Stimulated activated CD8-positive, alpha-beta memory T cell treated with anti-CD3 and anti-CD28 coated beads, Interleukin-4, amount 100 ng/mL, for 4 hours (primary cell): ENCODE measurements around the gene HMG20B.
"Not testable (repeated sequence)": the region's sequence is repeated elsewhere in the genome, so short reads cannot be mapped to it uniquely, and the experiment has no call there.

Source experiments
- DNase-seq, 2 donors: peaks; one replicate each; pipeline ENCODE4 v3.0.0-alpha.2; 2020; ENCODE audit warnings: low read depth in 2 of 2, low spot score in 1 of 2

HMG20B gene

GRCh38 chr19:3572855-3573161 is at the start of gene HMG20B:
Gene HMG20B, plus strand, starts transcription at chr19:3572944. Its CDS starts 366 bp downstream, at chr19:3573310.
- no peak for DNase-seq

DNA sequence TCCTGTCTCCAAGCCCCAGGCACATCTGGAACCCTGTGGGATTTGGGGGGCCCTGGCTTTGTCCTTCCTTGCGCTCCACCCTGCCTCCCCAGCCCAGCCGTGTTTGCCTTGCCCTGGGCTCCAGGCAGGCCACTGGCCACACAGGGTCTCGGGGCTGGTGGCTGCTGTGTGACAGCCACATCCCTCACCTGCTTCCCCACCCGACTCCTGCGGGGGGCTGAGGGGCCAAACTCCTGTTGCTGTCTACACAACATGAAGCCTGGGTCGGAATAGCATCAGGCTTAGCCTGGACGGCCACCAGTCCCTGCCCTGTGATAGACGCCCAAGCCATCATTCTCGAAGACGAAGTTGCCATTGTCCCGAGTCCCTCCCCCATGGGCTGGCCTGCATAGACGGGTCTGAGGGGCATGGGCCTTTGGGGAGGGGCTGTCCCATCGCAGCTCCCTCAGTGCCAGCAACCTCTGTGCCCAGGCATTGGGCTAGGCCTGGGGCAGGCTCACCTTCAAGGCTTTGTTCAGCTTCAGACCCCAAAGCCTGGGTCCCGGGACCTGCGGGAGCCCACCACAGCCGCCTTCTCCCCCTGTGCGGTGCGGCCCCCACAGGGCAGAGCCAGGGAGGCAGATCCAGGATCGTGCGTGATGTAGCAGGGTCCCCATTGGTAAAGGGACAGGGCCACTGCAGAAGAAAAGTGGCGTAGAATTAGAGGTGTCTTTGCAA is 49.2 kb upstream of the HMG20B start:
- DNase-seq = no peak

DNA sequence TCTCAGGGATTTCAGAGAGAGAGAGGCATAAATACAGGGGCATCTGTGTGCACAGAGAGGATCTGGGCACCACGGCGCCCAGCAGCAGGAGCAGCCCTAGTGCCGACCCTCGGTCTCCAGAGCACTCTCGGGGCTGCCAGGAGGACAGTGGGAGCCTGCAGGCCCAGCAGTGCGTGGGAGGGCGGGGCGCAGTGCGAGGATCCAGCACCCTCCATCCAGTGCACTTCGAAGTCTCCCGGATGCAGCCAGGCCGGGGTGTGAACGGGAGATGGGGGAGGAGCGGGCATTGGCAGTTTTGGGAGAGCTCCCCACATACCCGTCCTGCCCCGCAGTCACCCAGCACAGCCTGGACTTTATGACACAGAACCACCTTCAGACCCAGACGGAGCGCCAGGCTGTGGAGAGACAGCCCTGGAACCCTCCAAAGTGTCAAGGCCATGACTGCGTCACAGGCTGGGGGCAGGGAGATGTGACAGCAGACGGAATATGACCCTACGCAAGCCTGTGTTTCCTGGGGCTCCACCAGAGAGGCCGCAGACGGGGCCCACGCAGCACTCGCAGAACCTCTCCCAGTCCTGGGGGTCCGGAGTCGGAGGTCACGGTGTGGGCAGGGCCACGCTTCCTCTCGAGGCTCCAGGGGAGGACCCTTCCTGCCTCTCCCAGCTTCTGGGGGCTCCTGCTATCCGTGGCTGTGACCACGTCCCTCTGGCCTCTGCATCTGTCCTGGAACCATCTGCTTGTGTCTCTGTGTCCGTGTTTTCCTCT is 48.5 kb upstream of the HMG20B start:
- no peak for DNase-seq

DNA sequence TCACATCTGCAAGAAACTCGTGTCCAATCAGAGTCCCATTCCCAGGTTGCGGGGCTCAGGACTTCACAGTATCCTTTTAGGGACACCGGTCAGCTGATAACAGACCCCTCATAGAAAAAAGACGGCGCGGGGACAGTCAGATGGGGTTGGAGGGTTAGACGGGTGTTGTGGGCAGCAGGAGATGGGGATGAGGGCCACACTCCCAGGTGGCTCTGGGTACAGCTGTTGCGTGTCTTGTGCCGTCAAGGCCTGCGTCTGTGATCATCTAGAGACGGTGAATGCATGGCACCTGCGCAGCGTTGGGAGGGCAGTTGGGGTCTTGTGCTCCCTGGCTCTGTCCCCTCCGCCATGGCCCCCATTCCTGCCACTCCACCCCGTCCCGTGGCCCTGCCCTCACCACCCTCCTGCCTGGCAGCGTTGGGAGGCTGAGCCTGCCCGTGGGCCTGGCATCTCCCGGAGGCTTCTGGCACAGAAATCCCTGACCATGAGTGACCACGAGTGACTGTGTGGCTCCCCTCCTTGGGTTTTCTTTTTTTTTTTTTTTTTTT is 47.8 kb upstream of the HMG20B start:
- no peak for DNase-seq

GRCh38 chr19:3526507-3527237 is 46.1 kb upstream of the HMG20B start:
- no peak for DNase-seq

DNA sequence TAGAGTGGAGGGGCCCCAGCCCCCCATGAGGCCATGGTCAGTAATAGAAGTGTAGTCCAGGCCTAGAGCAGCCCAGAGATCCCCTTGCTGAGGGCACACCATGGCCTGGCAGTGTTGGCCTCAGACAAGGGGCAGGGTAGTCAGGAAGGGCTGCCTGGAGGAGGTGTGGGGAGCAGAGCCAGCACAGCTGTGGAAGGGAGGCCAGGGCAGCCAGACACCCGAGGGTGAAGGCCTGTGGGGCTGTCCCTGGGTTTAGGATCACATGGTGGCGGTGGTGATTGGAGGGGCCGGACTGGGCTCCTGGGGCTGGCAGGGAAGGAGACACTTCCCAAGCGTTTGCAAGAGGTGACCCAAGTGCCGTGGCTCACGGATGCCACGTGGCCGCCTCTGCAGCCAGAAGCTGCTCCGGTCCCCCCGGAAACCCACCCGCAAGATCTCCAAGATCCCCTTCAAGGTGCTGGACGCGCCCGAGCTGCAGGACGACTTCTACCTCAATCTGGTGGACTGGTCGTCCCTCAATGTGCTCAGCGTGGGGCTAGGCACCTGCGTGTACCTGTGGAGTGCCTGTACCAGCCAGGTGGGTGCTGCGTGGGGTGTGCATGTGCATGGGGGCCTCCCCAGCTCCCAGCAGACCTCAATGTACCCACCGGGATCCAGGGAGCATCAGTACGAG is 45.4 kb upstream of the HMG20B start:
- no peak for DNase-seq

DNA sequence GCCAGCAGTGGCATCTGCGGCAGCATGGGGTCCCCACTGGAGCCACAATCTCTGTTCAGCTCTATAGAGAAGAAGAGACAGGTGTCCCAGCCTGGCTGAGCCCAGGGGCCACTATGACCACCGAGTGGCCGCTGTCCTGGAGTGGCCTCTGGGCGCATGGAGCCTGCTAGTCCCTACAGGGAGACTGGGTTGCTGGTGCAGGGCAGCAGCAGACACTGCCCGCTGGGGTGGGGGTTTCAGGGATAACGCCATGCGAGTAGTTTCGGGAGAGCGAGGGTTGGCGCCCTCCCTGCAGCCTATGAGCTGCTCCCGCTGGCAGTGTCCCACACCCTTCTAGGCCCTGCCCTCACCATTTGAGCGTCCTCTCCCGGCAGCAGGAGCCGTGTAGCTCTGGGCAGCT is 44.7 kb upstream of the HMG20B start:
- DNase-seq = no peak

GRCh38 chr19:3528539-3529211 is 44.1 kb upstream of the HMG20B start:
- DNase-seq = no peak

GRCh38 chr19:3529299-3529698 is 43.4 kb upstream of the HMG20B start:
- not testable (repeated sequence) for DNase-seq

DNA sequence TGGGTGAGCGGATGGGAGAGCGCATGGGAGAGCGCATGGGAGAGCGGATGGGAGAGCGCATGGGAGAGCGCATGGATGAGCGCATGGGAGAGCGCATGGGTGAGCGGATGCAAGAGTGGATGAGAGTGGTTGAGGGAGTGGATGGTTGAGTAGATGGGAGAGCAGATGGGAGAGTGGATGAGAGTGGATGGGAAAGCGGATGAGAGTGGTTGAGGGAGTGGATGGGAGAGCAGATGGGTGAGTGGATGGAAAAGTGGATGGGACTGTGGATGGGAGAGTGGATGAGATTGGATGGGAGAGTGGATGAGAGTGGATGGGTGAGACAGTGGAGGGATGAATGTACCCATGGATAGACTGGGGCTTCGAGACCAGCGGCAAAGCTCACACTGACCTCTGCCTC is 42.4 kb upstream of the HMG20B start:
- DNase-seq = no peak

DNA sequence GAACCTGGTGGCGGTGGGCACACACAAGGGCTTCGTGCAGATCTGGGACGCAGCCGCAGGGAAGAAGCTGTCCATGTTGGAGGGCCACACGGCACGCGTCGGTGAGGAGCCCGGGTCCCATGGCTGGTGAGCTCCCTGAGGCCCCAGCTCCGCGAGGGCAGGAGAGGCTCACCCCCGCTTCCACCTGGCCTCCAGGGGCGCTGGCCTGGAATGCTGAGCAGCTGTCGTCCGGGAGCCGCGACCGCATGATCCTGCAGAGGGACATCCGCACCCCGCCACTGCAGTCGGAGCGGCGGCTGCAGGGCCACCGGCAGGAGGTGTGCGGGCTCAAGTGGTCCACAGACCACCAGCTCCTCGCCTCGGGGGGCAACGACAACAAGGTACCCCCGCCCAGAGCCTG is 41.0 kb upstream of the HMG20B start:
- no peak for DNase-seq

GRCh38 chr19:3532154-3532786 is 40.5 kb upstream of the HMG20B start:
- no peak for DNase-seq

DNA sequence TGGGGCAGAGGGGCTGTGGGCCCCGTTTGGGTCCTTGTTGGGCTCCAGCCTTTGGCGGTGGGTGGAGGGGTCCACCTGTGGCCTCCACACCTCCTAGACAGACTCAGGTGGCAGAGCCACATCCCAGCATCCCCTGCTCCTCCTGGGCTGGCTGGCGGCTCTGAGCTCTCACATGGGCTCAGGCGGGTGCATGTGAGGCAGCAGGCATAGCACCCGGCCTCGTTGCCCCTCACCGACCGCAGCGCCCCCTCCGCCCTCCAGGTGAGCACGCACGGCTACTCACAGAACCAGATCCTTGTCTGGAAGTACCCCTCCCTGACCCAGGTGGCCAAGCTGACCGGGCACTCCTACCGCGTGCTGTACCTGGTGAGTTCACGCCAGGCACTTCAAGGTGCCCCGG is 39.7 kb upstream of the HMG20B start:
- DNase-seq = no peak

DNA sequence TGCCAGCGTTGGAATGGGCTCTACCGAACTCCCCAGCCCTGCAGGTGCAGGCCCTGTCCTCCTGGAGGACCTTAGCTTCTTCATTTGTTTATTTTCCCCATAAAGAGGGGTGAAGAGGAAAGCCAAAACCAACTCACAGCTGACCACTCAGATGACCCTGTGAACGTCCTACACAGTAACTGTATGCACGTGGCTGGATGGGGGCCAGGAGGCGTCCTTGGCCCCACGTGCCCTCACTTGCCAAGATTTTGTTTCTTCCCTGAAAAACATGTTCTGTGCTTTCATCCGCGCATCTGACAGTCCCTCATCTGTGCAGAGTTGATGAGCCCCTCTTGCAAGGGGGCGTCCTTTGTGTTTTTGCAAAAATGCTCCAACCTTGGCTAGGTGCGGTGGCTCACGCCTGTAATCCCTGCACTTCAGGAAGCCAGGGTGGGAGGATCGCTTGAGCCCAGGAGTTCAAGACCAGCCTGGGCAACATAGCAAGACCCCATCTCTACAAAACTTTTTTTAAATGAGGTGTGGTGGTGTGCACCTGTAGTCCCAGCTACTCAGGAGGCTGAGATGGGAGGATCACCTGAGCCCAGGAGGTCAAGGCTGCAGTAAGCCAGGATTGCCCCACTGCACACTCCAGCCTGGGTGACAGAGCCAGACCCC is 39.1 kb upstream of the HMG20B start:
- no peak for DNase-seq

GRCh38 chr19:3534375-3535234 is 38.1 kb upstream of the HMG20B start:
- DNase-seq = no peak

- DNase-seq = no peak
Measured at GRCh38 chr19:3535235-3535535, 37.6 kb upstream of the HMG20B start.

DNA sequence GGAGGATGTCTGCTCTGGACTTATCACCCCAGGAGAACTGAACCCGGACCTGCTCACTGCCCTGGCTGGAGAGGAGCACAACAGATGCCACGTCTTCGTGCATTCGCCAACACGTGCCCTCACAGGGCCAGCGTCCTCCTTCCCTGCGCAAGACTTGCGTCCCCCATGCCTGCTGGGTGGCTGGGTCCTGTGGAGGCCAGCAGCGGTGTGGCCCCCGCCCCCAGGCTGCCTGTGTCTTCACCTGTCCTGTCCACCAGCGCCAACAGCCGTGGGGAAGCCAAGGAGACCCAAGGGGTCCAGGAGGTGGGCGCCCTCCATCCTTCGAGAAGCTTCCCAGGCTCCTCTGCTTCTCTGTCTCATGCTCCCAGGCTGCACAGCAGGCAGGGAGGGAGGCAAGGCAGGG is 37.2 kb upstream of the HMG20B start:
- no peak for DNase-seq

GRCh38 chr19:3535981-3536380 is 36.8 kb upstream of the HMG20B start:
- no peak for DNase-seq

DNA sequence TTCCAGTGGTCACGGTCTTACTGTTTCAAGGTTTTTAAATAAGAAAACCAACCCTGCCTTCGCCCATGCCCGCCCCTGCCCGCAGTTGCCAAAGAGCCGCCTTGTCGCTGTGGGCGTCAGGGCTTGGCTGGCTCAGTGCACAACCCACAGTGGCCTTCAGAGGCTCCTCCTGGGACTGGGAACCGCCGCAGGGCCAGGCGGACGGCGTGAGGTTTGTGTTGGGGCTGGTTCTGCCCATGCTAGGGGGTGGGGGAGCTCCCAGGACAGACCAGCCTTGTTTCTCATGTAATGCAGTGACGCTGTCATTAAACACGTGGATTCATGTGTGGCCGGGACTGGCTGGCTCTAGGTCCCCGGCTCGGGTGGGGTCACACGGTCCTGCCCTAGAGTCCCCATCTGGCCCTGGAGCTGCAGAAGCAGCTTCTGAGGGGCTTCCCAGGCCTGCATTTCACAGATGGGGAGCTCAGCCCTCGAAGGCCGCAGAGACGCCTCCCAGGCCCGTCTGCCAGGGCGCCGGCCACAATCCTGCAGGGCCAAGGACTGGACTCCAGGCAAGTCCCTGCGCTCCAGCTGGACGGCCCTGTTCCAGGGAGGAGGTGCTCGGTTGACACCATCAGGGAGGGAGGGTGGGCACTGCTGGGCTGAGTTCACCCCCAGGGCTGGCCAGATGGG is 36.2 kb upstream of the HMG20B start:
- DNase-seq = no peak
